Measurements from ENCODE around the gene ALDH1L1.

ALDH1L1 gene

GRCh38 chr3:126167566-126167965 lies 12.8 kb downstream of the ALDH1L1 start:
- DNase-seq (ENCODE audit: low read depth, low spot score), result no peak
- no peak overlapping the region for H3K4me3 ChIP-seq (ENCODE audit: low read depth, low read length)

GRCh38 chr3:126166009-126166408 lies 14.4 kb downstream of the ALDH1L1 start:
- ChIA-PET POLR2A (no interaction called here), CTCF (no interaction called here)
- no peak overlapping the region for H3K4me3 ChIP-seq (ENCODE audit: low read depth, low read length)
- no peak for DNase-seq (ENCODE audit: low read depth, low spot score)
- TF ChIP-seq CTCF (IDR thresholded peaks at IDR 0.05; ENCODE audit: insufficient read depth, low read length, missing control alignments), result no peak

More at GRCh38 chr3:126167566-126167965, 12.8 kb downstream of the ALDH1L1 start:
- no peak for TF ChIP-seq CTCF (IDR thresholded peaks at IDR 0.05; ENCODE audit: insufficient read depth, low read length, missing control alignments)
- POLR2A ChIA-PET, result no interaction called here
- CTCF ChIA-PET, result interaction anchor here (1.0 kb wide), 1 partner anchor 29 kb away, joined by 3 read pairs; no protein-coding TSS in a partner anchor

GRCh38 chr3:126161309-126161708 lies 19.1 kb downstream of the ALDH1L1 start:
- no peak overlapping the region for H3K4me3 ChIP-seq (ENCODE audit: low read depth, low read length)
- CTCF ChIA-PET, result interaction anchor here (1.5 to 1.6 kb wide), 2 partner anchors 24 to 27 kb away, joined by 3 read pairs; no protein-coding TSS in a partner anchor
- no peak for TF ChIP-seq CTCF (IDR thresholded peaks at IDR 0.05; ENCODE audit: insufficient read depth, low read length, missing control alignments)
- POLR2A ChIA-PET, result no interaction called here
- DNase-seq (ENCODE audit: low read depth, low spot score), result no peak

GRCh38 chr3:126160243-126161210 lies 19.9 kb downstream of the ALDH1L1 start:
- no peak overlapping the region for H3K4me3 ChIP-seq (ENCODE audit: low read depth, low read length)
- no peak for DNase-seq (ENCODE audit: low read depth, low spot score)
- POLR2A ChIA-PET, result no interaction called here
- CTCF ChIA-PET, result interaction anchor here (1.3 to 1.6 kb wide), 3 partner anchors 23 to 26 kb away, joined by 3 read pairs; no protein-coding TSS in a partner anchor
- no peak for TF ChIP-seq CTCF (IDR thresholded peaks at IDR 0.05; ENCODE audit: insufficient read depth, low read length, missing control alignments)

- no peak for TF ChIP-seq CTCF (IDR thresholded peaks at IDR 0.05; ENCODE audit: insufficient read depth, low read length, missing control alignments)
- ChIA-PET POLR2A (no interaction called here), CTCF (interaction anchor here (1.3 kb wide), 1 partner anchor 25 kb away, joined by 3 read pairs; no protein-coding TSS in a partner anchor)
- no peak overlapping the region for H3K4me3 ChIP-seq (ENCODE audit: low read depth, low read length)
- DNase-seq (ENCODE audit: low read depth, low spot score), result no peak
Observed at GRCh38 chr3:126159476-126159875, 20.9 kb downstream of the ALDH1L1 start.

- no peak for DNase-seq (ENCODE audit: low read depth, low spot score)
- ChIA-PET POLR2A (no interaction called here), CTCF (no interaction called here)
- no peak for TF ChIP-seq CTCF (IDR thresholded peaks at IDR 0.05; ENCODE audit: insufficient read depth, low read length, missing control alignments)
- no peak overlapping the region for H3K4me3 ChIP-seq (ENCODE audit: low read depth, low read length)
Observed at GRCh38 chr3:126158912-126159454, 21.4 kb downstream of the ALDH1L1 start.
